Suppressor macrophage treated with lipopolysaccharide for 1 hour (primary cell): ENCODE data around the gene CHP1.
"Not testable (repeated sequence)": the region's sequence is repeated elsewhere in the genome, so short reads cannot be mapped to it uniquely, and the experiment has no call there.

Source experiments
- DNase-seq, 3 donors: peaks; one replicate each; pipeline ENCODE4 v3.0.0-alpha.2; 2020 to 2022

Gene CHP1

GRCh38 chr15:41258750-41259471 is 27.8 kb downstream of the CHP1 start:
- peak; percentile 57 to 70 (median 62) for DNase-seq

- no peak for DNase-seq
Observed at GRCh38 chr15:41259546-41260189, 28.6 kb downstream of the CHP1 start.

- DNase-seq: not testable (repeated sequence)
Observed at GRCh38 chr15:41260924-41261323, 29.9 kb downstream of the CHP1 start.

GRCh38 chr15:41262571-41262970 is 31.5 kb downstream of the CHP1 start:
- no peak for DNase-seq

GRCh38 chr15:41263891-41264351 is 32.9 kb downstream of the CHP1 start:
- DNase-seq: peak; percentile 33 to 47 (median 34)

GRCh38 chr15:41269887-41270286 is 38.8 kb downstream of the CHP1 start:
- no peak for DNase-seq

- DNase-seq: no peak
Observed at GRCh38 chr15:41276831-41277230, 45.8 kb downstream of the CHP1 start.

GRCh38 chr15:41278319-41278718 is 47.3 kb downstream of the CHP1 start:
- DNase-seq: no peak

GRCh38 chr15:41279535-41280283 is 48.6 kb downstream of the CHP1 start:
- no peak for DNase-seq

- peak in 2 of 3 donors; percentile 19 to 27 for DNase-seq
Observed at GRCh38 chr15:41281236-41281635, 50.2 kb downstream of the CHP1 start.

- not testable (repeated sequence) for DNase-seq
Observed at GRCh38 chr15:41282436-41282835, 51.4 kb downstream of the CHP1 start.

- DNase-seq: not testable (repeated sequence)
Observed at GRCh38 chr15:41282980-41283652, 52.0 kb downstream of the CHP1 start.

- peak; percentile 100 for DNase-seq
Observed at GRCh38 chr15:41283653-41284426, 52.8 kb downstream of the CHP1 start.

- peak in 1 of 3 donors; percentile 5 for DNase-seq
Observed at GRCh38 chr15:41284427-41285177, 53.5 kb downstream of the CHP1 start.

GRCh38 chr15:41285285-41285684 is 54.2 kb downstream of the CHP1 start:
- DNase-seq: no peak

- peak; percentile 43 to 90 (median 85) for DNase-seq
Observed at GRCh38 chr15:41286665-41287333, 55.7 kb downstream of the CHP1 start.

- no peak for DNase-seq
Observed at GRCh38 chr15:41288464-41288863, 57.4 kb downstream of the CHP1 start.

GRCh38 chr15:41289953-41290352 is 58.9 kb downstream of the CHP1 start:
- no peak for DNase-seq

GRCh38 chr15:41291065-41291631 is 60.1 kb downstream of the CHP1 start:
- DNase-seq: peak; percentile 66 to 86 (median 82)

GRCh38 chr15:41292521-41292920 is 61.5 kb downstream of the CHP1 start:
- no peak for DNase-seq
